B cell (primary cell): ENCODE data around the gene TRIM4. TPM values are rescaled to one million over a fixed set of nuclear protein-coding genes. Genes with fewer than 3 reads are reported as not detected.
"Not testable (repeated sequence)": the region's sequence is repeated elsewhere in the genome, so short reads cannot be mapped to it uniquely, and the experiment has no call there.

ENCODE experiments used
- ATAC-seq: fragments of 200-7000 bp; cut with Tn5 transposase; one replicate; pipeline ENCODE4 v1.10.0; 2021; ENCODE audit warnings: low read depth, mild to moderate bottlenecking, moderate number of reproducible peaks, moderate library complexity
- CTCF ChIA-PET: fragments of 350-600 bp; sonication (Branson Sonifier 250); formaldehyde crosslinking; loops from one replicate; lab custom pipeline; 2021; ENCODE audit warnings: antibody characterized with exemption, inconsistent platforms; lab: Charles Lee
- POLR2A ChIA-PET: fragments of 350-600 bp; sonication (Branson Sonifier 250); formaldehyde crosslinking; loops from one replicate; lab custom pipeline; 2021; ENCODE audit warnings: antibody characterized with exemption; lab: Charles Lee
- DNase-seq: peaks from one replicate; pipeline ENCODE4 v3.0.0; 2013
- H2AFZ ChIP-seq: 2 replicates; pipeline ENCODE4 v1.6.1; 2012; ENCODE audit warnings: mild to moderate bottlenecking, low read depth, low read length; ENCODE audit not compliant: insufficient read depth, poor library complexity, severe bottlenecking
- H3K27ac ChIP-seq, 2 donors: 1 replicate in 1 of 2; 2 replicates in 1 of 2; pipeline ENCODE4 v1.5.1; 2012 to 2013; ENCODE audit warnings: low read length in 2 of 2, mild to moderate bottlenecking in 2 of 2, moderate library complexity in 1 of 2
- H3K27me3 ChIP-seq, 4 experiments: fragments of 200-600 bp in 1 of 4; sonication (generic) in 1 of 4; replicated peaks in 1 of 4; 1 replicate in 2 of 4; 2 replicates in 2 of 4; pipeline versions ENCODE4 v1.6.1 to v1.7.0; 2013 to 2016; ENCODE audit warnings: low read length in 3 of 4, mild to moderate bottlenecking in 2 of 4, mixed read lengths in 1 of 4, moderate library complexity in 1 of 4; ENCODE audit not compliant: insufficient read depth in 4 of 4, control insufficient read depth in 3 of 4; ENCODE audit errors: control extremely low read depth in 1 of 4
- H3K36me3 ChIP-seq, 2 experiments: replicated peaks in 1 of 2; 1 replicate in 1 of 2; 2 replicates in 1 of 2; pipeline versions ENCODE4 v1.6.1 to v1.7.1; 2013; ENCODE audit warnings: low read length in 1 of 2; ENCODE audit not compliant: insufficient read depth in 2 of 2, control insufficient read depth in 1 of 2; ENCODE audit errors: control extremely low read depth in 1 of 2, extremely low read depth in 1 of 2
- H3K4me1 ChIP-seq, 2 donors: fragments of 200-600 bp in 1 of 2; sonication (generic) in 1 of 2; 1 replicate in 1 of 2; 2 replicates in 1 of 2; pipeline versions ENCODE4 v1.5.1 to v1.6.1; 2013 to 2017; ENCODE audit warnings: low read length in 2 of 2; ENCODE audit not compliant: control insufficient read depth in 2 of 2, insufficient read depth in 2 of 2
- H3K4me2 ChIP-seq: replicated peaks from 2 replicates; pipeline ENCODE3; 2012; ENCODE audit warnings: mild to moderate bottlenecking, low read depth, low read length; ENCODE audit not compliant: poor library complexity, severe bottlenecking
- H3K4me3 ChIP-seq, 5 experiments: fragments of 200-600 bp in 1 of 5; sonication (generic) in 1 of 5; 1 replicate in 3 of 5; 2 replicates in 2 of 5; pipeline versions ENCODE4 v1.5.1 to v1.7.0; 2011 to 2016; ENCODE audit warnings: low read length in 4 of 5, mild to moderate bottlenecking in 4 of 5, low read depth in 2 of 5, control low read depth in 1 of 5, moderate library complexity in 1 of 5; ENCODE audit not compliant: insufficient read depth in 1 of 5; ENCODE audit errors: control extremely low read depth in 1 of 5, extremely low read depth in 1 of 5
- H3K79me2 ChIP-seq: fragments of 200-600 bp; sonication (generic); one replicate; pipeline ENCODE4 v1.6.0; 2016; ENCODE audit warnings: low read length; ENCODE audit not compliant: control insufficient read depth, insufficient read depth
- H3K9ac ChIP-seq: fragments of 200-600 bp; sonication (generic); 2 replicates; pipeline ENCODE4 v1.6.1; 2017; ENCODE audit warnings: mild to moderate bottlenecking, low read length, moderate library complexity
- H3K9me3 ChIP-seq, 3 donors: one replicate each; pipeline versions ENCODE4 v1.6.1 to v1.7.1; 2013; ENCODE audit warnings: low read length in 2 of 3; ENCODE audit not compliant: control insufficient read depth in 2 of 3, insufficient read depth in 1 of 3; ENCODE audit errors: control extremely low read depth in 1 of 3
- H4K20me1 ChIP-seq: 2 replicates; pipeline ENCODE4 v1.6.0; 2012; ENCODE audit warnings: mild to moderate bottlenecking, low read length; ENCODE audit not compliant: insufficient read depth, control insufficient read depth, poor library complexity, severe bottlenecking
- H3K27ac Mint-ChIP-seq: one replicate; pipeline ENCODE4 v1.8.0; 2021; ENCODE audit warnings: mixed read lengths
- H3K27me3 Mint-ChIP-seq: one replicate; pipeline ENCODE4 v1.8.0; 2021; ENCODE audit warnings: mixed read lengths
- H3K4me1 Mint-ChIP-seq: one replicate; pipeline ENCODE4 v1.8.0; 2021; ENCODE audit warnings: mixed read lengths
- H3K4me3 Mint-ChIP-seq: one replicate; pipeline ENCODE4 v1.8.0; 2021; ENCODE audit warnings: mixed read lengths
- H3K9me3 Mint-ChIP-seq: one replicate; pipeline ENCODE4 v1.8.0; 2022; ENCODE audit warnings: mixed read lengths; ENCODE audit not compliant: insufficient read depth
- CTCF ChIP-seq: fragments of 200-600 bp; IDR thresholded peaks from one replicate; pipeline ENCODE4 v1.8.0; 2022; ENCODE audit warnings: antibody characterized with exemption, mild to moderate bottlenecking
- EZH2 ChIP-seq: IDR thresholded peaks from 2 replicates; pipeline ENCODE4 v1.6.1; 2012; ENCODE audit warnings: borderline replicate concordance, low read depth, mild to moderate bottlenecking, moderate library complexity, low read length; ENCODE audit not compliant: insufficient read depth, poor library complexity, severe bottlenecking
- WGBS: methylation state at CpG from one replicate; pipeline ENCODE4 v1.1.5; 2013; ENCODE audit warnings: missing lambda C conversion rate; ENCODE audit not compliant: insufficient coverage; 5-methylcytosine and 5-hydroxymethylcytosine counted together
- intact Hi-C: fragments of 100-400 bp; cut with micrococcal nuclease; formaldehyde crosslinking; loops from one replicate; pipeline ENCODE4 v1.10.0; 2022
- polyA plus RNA-seq: library from polyadenylated mRNA; depleted of rRNA; stranded (reverse); fragments of >200 nt; gene quantifications from 2 replicates; pipeline ENCODE4 v1.2.3, GENCODE V29; 2012
- total RNA-seq, 2 donors: library from RNA; stranded (reverse); fragments of 120-200 nt in 1 of 2; gene quantifications; 1 replicate in 1 of 2; 2 replicates in 1 of 2; pipeline versions ENCODE4 v1.2.3 to v1.2.4, GENCODE V29; 2013 to 2022

TRIM4 gene
- total and polyA plus RNA-seq, 2 donors (not counting 1 experiment from before 2014, with no cell fraction given) = 14.2 to 56.7 TPM

- H3K9ac ChIP-seq = no peak overlapping the region
- Mint-ChIP-seq H3K27me3 (peaks cover 63% of the 10 kb centered on the region), H3K9me3 (no peaks in the 10 kb centered on the region), H3K27ac (no peak overlapping the region), H3K4me3 (no peak overlapping the region), H3K4me1 (no peaks in the 10 kb centered on the region)
- TF ChIP-seq EZH2 (no peak), CTCF (no peak)
- ChIA-PET POLR2A (no interaction called here), CTCF (no interaction called here)
- no CpG with 5 or more reads among the region's 9 CpGs for WGBS
- intact Hi-C loops = no loop called here
- H3K4me3 ChIP-seq = no peak overlapping the region
- H2AFZ ChIP-seq = no peak overlapping the region
- no peaks in the 10 kb centered on the region for H3K36me3 ChIP-seq
- no peak for ATAC-seq
- H3K4me2 ChIP-seq = no peak overlapping the region
- H3K27ac ChIP-seq = no peak overlapping the region
- H3K9me3 ChIP-seq = no peaks in the 10 kb centered on the region
- DNase-seq = no peak
- H3K27me3 ChIP-seq = peaks cover 0 to 17% (median 8%) of the 10 kb centered on the region in 4 experiments
- no peaks in the 10 kb centered on the region for H3K4me1 ChIP-seq
- H4K20me1 ChIP-seq = no peaks in the 10 kb centered on the region
- no peaks in the 10 kb centered on the region for H3K79me2 ChIP-seq
Observed at GRCh38 chr7:99958564-99959227, 39.4 kb upstream of the TRIM4 start.

GRCh38 chr7:99955247-99955646 is 35.9 kb upstream of the TRIM4 start:
- Histone ChIP-seq H3K4me1 (no peaks in the 10 kb centered on the region), H3K4me2 (no peak overlapping the region), H3K27ac (no peak overlapping the region), H3K36me3 (no peaks in the 10 kb centered on the region), H3K9me3 (peaks cover 0 to 13% (median 9%) of the 10 kb centered on the region in 3 donors), H3K4me3 (no peak overlapping the region), H3K79me2 (no peaks in the 10 kb centered on the region), H4K20me1 (no peaks in the 10 kb centered on the region), H3K27me3 (peaks cover 0 to 8% (median 2%) of the 10 kb centered on the region in 4 experiments), H2AFZ (no peak overlapping the region), H3K9ac (no peak overlapping the region)
- intact Hi-C loops = no loop called here
- peaks cover 51% of the 10 kb centered on the region for H3K27me3 Mint-ChIP-seq
- DNase-seq (no peak), ATAC-seq (no peak)
- TF ChIP-seq EZH2 (no peak), CTCF (no peak)
- no peak overlapping the region for H3K27ac Mint-ChIP-seq
- ChIA-PET CTCF (no interaction called here), POLR2A (no interaction called here)
- H3K9me3 Mint-ChIP-seq = peaks cover 5% of the 10 kb centered on the region
- H3K4me1 Mint-ChIP-seq = no peaks in the 10 kb centered on the region
- H3K4me3 Mint-ChIP-seq = no peak overlapping the region
- 80% methylated on average over 6 of the region's 6 CpGs for WGBS

- H3K79me2 ChIP-seq, H3K36me3 ChIP-seq, DNase-seq, H3K4me3 ChIP-seq, ATAC-seq, intact Hi-C loops, H3K4me2 ChIP-seq, H3K27me3 ChIP-seq, H3K4me3 Mint-ChIP-seq, H3K9ac ChIP-seq, H3K4me1 Mint-ChIP-seq, H3K4me1 ChIP-seq, H3K27ac ChIP-seq, H2AFZ ChIP-seq, H4K20me1 ChIP-seq, POLR2A ChIA-PET, H3K9me3 Mint-ChIP-seq, H3K27ac Mint-ChIP-seq: not testable (repeated sequence)
- peaks cover 48% of the 10 kb centered on the region for H3K27me3 Mint-ChIP-seq
- CTCF ChIA-PET = interaction anchor here (1.2 kb wide), 1 partner anchor 11 kb away, joined by 5 read pairs; no protein-coding TSS in a partner anchor
- peaks cover 0 to 15% (median 9%) of the 10 kb centered on the region in 3 donors for H3K9me3 ChIP-seq
- WGBS = 95% methylated on average over 3 of the region's 7 CpGs
Observed at GRCh38 chr7:99954643-99955042, 35.3 kb upstream of the TRIM4 start.
